T-helper 1 cell treated with Interleukin-12 subunit alpha and Interleukin-12 subunit beta and Interleukin-4 antibody, amounts not matched to agents 30 μg/mL and 1 μg/mL, for 36 hours (primary cell): ENCODE measurements around the gene SLC38A5.

Experiments used
- H3K27ac Mint-ChIP-seq: one replicate; pipeline ENCODE4 v1.8.0; 2021; ENCODE audit warnings: mild to moderate bottlenecking, mixed read lengths
- H3K27me3 Mint-ChIP-seq: one replicate; pipeline ENCODE4 v1.8.0; 2021; ENCODE audit warnings: low read depth, mixed read lengths
- H3K36me3 Mint-ChIP-seq: one replicate; pipeline ENCODE4 v1.8.0; 2021; ENCODE audit warnings: low read depth, mixed read lengths
- H3K4me1 Mint-ChIP-seq: one replicate; pipeline ENCODE4 v1.8.0; 2021; ENCODE audit warnings: low read depth, mixed read lengths
- H3K4me3 Mint-ChIP-seq: one replicate; pipeline ENCODE4 v1.8.0; 2021; ENCODE audit warnings: mild to moderate bottlenecking, moderate library complexity, mixed read lengths
- H3K9me3 Mint-ChIP-seq: one replicate; pipeline ENCODE4 v1.8.0; 2021; ENCODE audit warnings: mixed read lengths

The SLC38A5 gene

GRCh38 chrX:48505481-48505880, 35.4 kb upstream of the SLC38A5 start:
- no peak overlapping the region for H3K27ac Mint-ChIP-seq
- H3K4me3 Mint-ChIP-seq, result no peak overlapping the region
- peaks cover 14% of the 10 kb centered on the region for H3K4me1 Mint-ChIP-seq
- H3K27me3 Mint-ChIP-seq, result no peaks in the 10 kb centered on the region
- peaks cover 3% of the 10 kb centered on the region for H3K36me3 Mint-ChIP-seq
- H3K9me3 Mint-ChIP-seq, result no peaks in the 10 kb centered on the region

- Mint-ChIP-seq H3K27ac (no peak overlapping the region), H3K27me3 (no peaks in the 10 kb centered on the region), H3K4me3 (no peak overlapping the region), H3K4me1 (peaks cover 3% of the 10 kb centered on the region), H3K36me3 (no peaks in the 10 kb centered on the region), H3K9me3 (no peaks in the 10 kb centered on the region)
Observed at GRCh38 chrX:48504261-48504660, 34.2 kb upstream of the SLC38A5 start.

GRCh38 chrX:48498374-48498809, 28.3 kb upstream of the SLC38A5 start:
- Mint-ChIP-seq H3K4me1 (peaks cover 4% of the 10 kb centered on the region), H3K36me3 (no peaks in the 10 kb centered on the region), H3K27ac (no peak overlapping the region), H3K27me3 (no peaks in the 10 kb centered on the region), H3K4me3 (no peak overlapping the region), H3K9me3 (no peaks in the 10 kb centered on the region)

GRCh38 chrX:48497871-48498270, 27.8 kb upstream of the SLC38A5 start:
- H3K27me3 Mint-ChIP-seq, result no peaks in the 10 kb centered on the region
- H3K4me3 Mint-ChIP-seq, result no peak overlapping the region
- no peaks in the 10 kb centered on the region for H3K36me3 Mint-ChIP-seq
- no peaks in the 10 kb centered on the region for H3K9me3 Mint-ChIP-seq
- peaks cover 4% of the 10 kb centered on the region for H3K4me1 Mint-ChIP-seq
- no peak overlapping the region for H3K27ac Mint-ChIP-seq

- H3K4me1 Mint-ChIP-seq, result peaks cover 4% of the 10 kb centered on the region
- no peaks in the 10 kb centered on the region for H3K27me3 Mint-ChIP-seq
- no peaks in the 10 kb centered on the region for H3K9me3 Mint-ChIP-seq
- no peak overlapping the region for H3K27ac Mint-ChIP-seq
- H3K36me3 Mint-ChIP-seq, result no peaks in the 10 kb centered on the region
- H3K4me3 Mint-ChIP-seq, result no peak overlapping the region
Observed at GRCh38 chrX:48496660-48497059, 26.6 kb upstream of the SLC38A5 start.

GRCh38 chrX:48493890-48494364, 23.9 kb upstream of the SLC38A5 start:
- Mint-ChIP-seq H3K4me1 (peaks cover 4% of the 10 kb centered on the region), H3K36me3 (no peaks in the 10 kb centered on the region), H3K4me3 (no peak overlapping the region), H3K27ac (no peak overlapping the region), H3K27me3 (no peaks in the 10 kb centered on the region), H3K9me3 (no peaks in the 10 kb centered on the region)

- no peaks in the 10 kb centered on the region for H3K4me1 Mint-ChIP-seq
- no peak overlapping the region for H3K4me3 Mint-ChIP-seq
- no peak overlapping the region for H3K27ac Mint-ChIP-seq
- no peaks in the 10 kb centered on the region for H3K27me3 Mint-ChIP-seq
- no peaks in the 10 kb centered on the region for H3K9me3 Mint-ChIP-seq
- no peaks in the 10 kb centered on the region for H3K36me3 Mint-ChIP-seq
Observed at GRCh38 chrX:48492293-48492910, 22.3 kb upstream of the SLC38A5 start.

GRCh38 chrX:48491809-48492208, 21.7 kb upstream of the SLC38A5 start:
- no peak overlapping the region for H3K4me3 Mint-ChIP-seq
- no peaks in the 10 kb centered on the region for H3K4me1 Mint-ChIP-seq
- H3K9me3 Mint-ChIP-seq, result no peaks in the 10 kb centered on the region
- peaks cover 3% of the 10 kb centered on the region for H3K36me3 Mint-ChIP-seq
- H3K27ac Mint-ChIP-seq, result no peak overlapping the region
- H3K27me3 Mint-ChIP-seq, result no peaks in the 10 kb centered on the region

GRCh38 chrX:48490661-48491060, 20.6 kb upstream of the SLC38A5 start:
- Mint-ChIP-seq H3K27ac (no peak overlapping the region), H3K9me3 (no peaks in the 10 kb centered on the region), H3K4me1 (no peaks in the 10 kb centered on the region), H3K36me3 (peaks cover 3% of the 10 kb centered on the region), H3K4me3 (no peak overlapping the region), H3K27me3 (no peaks in the 10 kb centered on the region)

- Mint-ChIP-seq H3K4me3 (no peak overlapping the region), H3K4me1 (no peaks in the 10 kb centered on the region), H3K27me3 (no peaks in the 10 kb centered on the region), H3K36me3 (peaks cover 3% of the 10 kb centered on the region), H3K9me3 (no peaks in the 10 kb centered on the region), H3K27ac (no peak overlapping the region)
Observed at GRCh38 chrX:48489892-48490291, 19.8 kb upstream of the SLC38A5 start.

- Mint-ChIP-seq H3K27me3 (no peaks in the 10 kb centered on the region), H3K4me3 (no peak overlapping the region), H3K36me3 (peaks cover 3% of the 10 kb centered on the region), H3K9me3 (no peaks in the 10 kb centered on the region), H3K4me1 (no peaks in the 10 kb centered on the region), H3K27ac (no peak overlapping the region)
Observed at GRCh38 chrX:48489296-48489695, 19.2 kb upstream of the SLC38A5 start.

- no peaks in the 10 kb centered on the region for H3K9me3 Mint-ChIP-seq
- no peaks in the 10 kb centered on the region for H3K4me1 Mint-ChIP-seq
- no peaks in the 10 kb centered on the region for H3K27me3 Mint-ChIP-seq
- no peak overlapping the region for H3K27ac Mint-ChIP-seq
- no peak overlapping the region for H3K4me3 Mint-ChIP-seq
- H3K36me3 Mint-ChIP-seq, result peaks cover 3% of the 10 kb centered on the region
Observed at GRCh38 chrX:48488034-48488433, 18.0 kb upstream of the SLC38A5 start.

GRCh38 chrX:48487362-48487798, 17.3 kb upstream of the SLC38A5 start:
- H3K4me1 Mint-ChIP-seq, result no peaks in the 10 kb centered on the region

GRCh38 chrX:48482526-48482925, 12.5 kb upstream of the SLC38A5 start:
- Mint-ChIP-seq H3K4me3 (no peak overlapping the region), H3K36me3 (peaks cover 19% of the 10 kb centered on the region), H3K27me3 (no peaks in the 10 kb centered on the region), H3K4me1 (peaks cover 12% of the 10 kb centered on the region), H3K27ac (no peak overlapping the region), H3K9me3 (no peaks in the 10 kb centered on the region)

More at GRCh38 chrX:48487362-48487798, 17.3 kb upstream of the SLC38A5 start:
- Mint-ChIP-seq H3K27me3 (no peaks in the 10 kb centered on the region), H3K27ac (no peak overlapping the region), H3K9me3 (no peaks in the 10 kb centered on the region), H3K36me3 (peaks cover 3% of the 10 kb centered on the region), H3K4me3 (no peak overlapping the region)

- no peak overlapping the region for H3K27ac Mint-ChIP-seq
- H3K4me1 Mint-ChIP-seq, result peaks cover 21% of the 10 kb centered on the region
- no peaks in the 10 kb centered on the region for H3K27me3 Mint-ChIP-seq
- no peak overlapping the region for H3K4me3 Mint-ChIP-seq
- H3K36me3 Mint-ChIP-seq, result peaks cover 20% of the 10 kb centered on the region
- H3K9me3 Mint-ChIP-seq, result no peaks in the 10 kb centered on the region
Observed at GRCh38 chrX:48480583-48480982, 10.5 kb upstream of the SLC38A5 start.

GRCh38 chrX:48480142-48480541, 10.1 kb upstream of the SLC38A5 start:
- Mint-ChIP-seq H3K27ac (no peak overlapping the region), H3K9me3 (no peaks in the 10 kb centered on the region), H3K4me1 (peaks cover 22% of the 10 kb centered on the region), H3K36me3 (peaks cover 20% of the 10 kb centered on the region), H3K27me3 (no peaks in the 10 kb centered on the region), H3K4me3 (no peak overlapping the region)
